T-helper 2 cell treated with Interferon-gamma antibody and Interleukin-4, amounts not matched to agents 100 ng/mL and 5 ng/mL, for 36 hours (primary cell): ENCODE results near the gene AQP2. TPM values are rescaled to one million over a fixed set of nuclear protein-coding genes. Genes with fewer than 3 reads are reported as not detected.
"Not testable (repeated sequence)": the region's sequence is repeated elsewhere in the genome, so short reads cannot be mapped to it uniquely, and the experiment has no call there.

Experiments used
- intact Hi-C: fragments of 100-400 bp; cut with micrococcal nuclease; formaldehyde crosslinking; loops from one replicate; pipeline ENCODE4 v1.15.1; 2023
- total RNA-seq: library from RNA; stranded (reverse); gene quantifications from 2 replicates; pipeline ENCODE4 v1.2.3, GENCODE V29; 2022

AQP2 gene
- total RNA-seq, 1 donor from 2014 or later: not detected

DNA sequence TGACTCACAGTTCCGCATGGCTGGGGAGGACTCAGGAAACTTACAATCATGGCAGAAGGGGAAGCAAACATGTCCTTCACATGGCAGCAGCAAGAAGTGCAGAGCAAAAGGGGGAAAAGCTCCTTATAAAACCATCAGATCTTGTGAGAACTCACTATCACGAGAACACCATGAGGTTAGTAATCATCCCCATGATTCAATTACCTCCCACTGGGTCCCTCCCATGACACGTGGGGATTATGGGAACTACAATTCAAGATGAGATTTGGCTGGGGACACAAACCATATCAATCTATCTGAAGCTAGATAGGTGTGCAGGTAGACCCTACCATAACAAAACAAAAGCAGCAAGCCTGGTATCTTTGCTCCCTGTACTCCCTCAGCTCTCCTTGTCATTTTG, 35.9 kb downstream of the AQP2 start:
- intact Hi-C loops: not testable (repeated sequence)

- intact Hi-C loops: no loop called here
Observed at GRCh38 chr12:49987625-49988303, 37.2 kb downstream of the AQP2 start.

GRCh38 chr12:49989400-49989799, 38.9 kb downstream of the AQP2 start:
- intact Hi-C loops: not testable (repeated sequence)

DNA sequence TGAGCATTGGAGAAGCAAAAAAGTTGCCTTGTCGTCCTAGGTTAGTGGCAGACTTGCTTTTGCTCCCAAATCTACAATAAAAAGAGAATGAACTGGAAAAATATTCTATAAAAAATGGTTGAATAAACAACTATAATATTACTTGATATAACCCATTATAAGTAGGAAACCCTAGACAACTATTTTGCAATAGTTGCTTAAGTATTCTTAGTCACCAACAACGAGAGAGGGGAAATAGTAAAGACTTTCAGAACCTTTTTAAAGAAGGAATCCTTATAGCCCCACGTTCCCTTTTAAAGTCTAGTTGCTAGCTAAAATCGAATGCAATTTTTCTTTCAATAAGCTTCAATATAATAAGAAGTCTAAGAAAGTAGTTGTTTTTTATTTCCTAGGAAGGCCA, 39.7 kb downstream of the AQP2 start:
- intact Hi-C loops: no loop called here

GRCh38 chr12:49998453-49998852, 47.9 kb downstream of the AQP2 start:
- intact Hi-C loops: no loop called here

DNA sequence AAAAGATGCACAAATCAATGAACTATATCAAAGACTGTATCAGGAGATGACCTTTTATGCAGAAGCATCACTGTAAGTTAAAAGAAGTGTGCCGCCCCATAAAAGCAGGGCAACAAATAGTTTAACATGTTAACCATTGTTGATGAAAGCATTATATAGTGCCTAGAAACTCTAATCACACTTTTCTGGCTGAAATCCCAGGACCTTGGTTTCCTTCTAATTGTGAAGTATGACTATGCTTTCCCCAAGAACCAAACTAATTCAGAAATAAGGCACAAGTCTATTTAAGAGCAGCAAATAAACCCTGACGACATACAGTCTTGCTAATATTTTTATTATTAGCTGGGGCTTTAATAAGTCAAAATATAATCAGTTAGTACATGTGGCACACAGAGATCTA, 53.1 kb downstream of the AQP2 start:
- intact Hi-C loops: no loop called here

DNA sequence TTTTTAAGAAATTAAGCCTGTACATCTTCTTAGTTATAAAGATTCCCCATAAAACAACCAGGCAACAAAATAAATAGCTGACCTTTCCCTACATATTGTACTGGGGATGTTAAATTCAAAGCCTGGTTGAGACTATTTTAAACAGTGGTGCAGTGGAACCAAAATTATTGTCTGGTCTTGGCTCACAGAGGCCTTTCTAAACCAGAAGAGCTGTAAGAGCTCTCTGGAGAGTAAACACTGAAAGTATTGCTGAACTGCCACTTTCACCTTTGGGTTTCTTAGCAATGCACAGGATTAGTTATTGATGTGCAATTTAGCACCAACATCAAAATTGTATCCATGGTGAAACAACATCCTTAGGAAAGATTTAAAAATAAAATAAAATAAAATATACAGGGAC, 54.2 kb downstream of the AQP2 start:
- intact Hi-C loops: no loop called here

DNA sequence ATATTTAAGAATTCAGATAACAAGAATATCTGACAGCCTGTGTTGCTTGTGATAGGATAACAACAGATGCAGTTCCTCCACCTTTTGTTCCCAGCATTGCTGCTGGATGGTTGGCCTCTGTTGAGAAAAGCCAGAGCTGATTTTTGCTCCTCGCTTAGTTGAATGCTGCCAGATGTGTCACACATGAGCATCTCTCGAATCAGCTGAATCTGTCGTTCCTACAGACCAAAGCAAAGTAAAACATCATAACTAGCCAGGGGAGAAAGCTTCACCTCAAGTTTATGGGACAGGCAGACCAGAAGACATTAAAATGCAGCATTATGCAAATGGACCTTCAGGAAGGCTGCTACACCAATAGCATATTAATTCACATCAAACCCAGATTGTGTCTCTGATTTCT, 54.6 kb downstream of the AQP2 start:
- intact Hi-C loops: no loop called here

DNA sequence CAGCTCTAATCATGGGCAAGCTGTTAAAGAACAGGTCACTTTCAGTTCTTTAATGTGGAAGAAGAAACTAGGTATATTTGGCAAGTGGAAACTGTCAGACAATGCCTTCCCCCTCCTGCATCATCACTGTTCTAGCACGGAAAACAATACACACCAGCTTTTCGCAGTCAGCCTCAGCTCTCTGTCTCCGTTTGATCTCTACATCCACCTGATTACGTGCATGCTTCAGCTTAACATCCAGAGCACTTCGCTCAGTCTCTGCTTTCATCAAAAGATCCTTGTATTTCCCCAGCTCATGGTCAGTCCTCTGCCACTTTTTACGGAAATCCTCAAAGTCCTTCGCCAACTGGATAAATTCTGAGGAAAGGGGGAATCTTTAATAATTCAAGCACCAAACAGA, 55.7 kb downstream of the AQP2 start:
- intact Hi-C loops: no loop called here

DNA sequence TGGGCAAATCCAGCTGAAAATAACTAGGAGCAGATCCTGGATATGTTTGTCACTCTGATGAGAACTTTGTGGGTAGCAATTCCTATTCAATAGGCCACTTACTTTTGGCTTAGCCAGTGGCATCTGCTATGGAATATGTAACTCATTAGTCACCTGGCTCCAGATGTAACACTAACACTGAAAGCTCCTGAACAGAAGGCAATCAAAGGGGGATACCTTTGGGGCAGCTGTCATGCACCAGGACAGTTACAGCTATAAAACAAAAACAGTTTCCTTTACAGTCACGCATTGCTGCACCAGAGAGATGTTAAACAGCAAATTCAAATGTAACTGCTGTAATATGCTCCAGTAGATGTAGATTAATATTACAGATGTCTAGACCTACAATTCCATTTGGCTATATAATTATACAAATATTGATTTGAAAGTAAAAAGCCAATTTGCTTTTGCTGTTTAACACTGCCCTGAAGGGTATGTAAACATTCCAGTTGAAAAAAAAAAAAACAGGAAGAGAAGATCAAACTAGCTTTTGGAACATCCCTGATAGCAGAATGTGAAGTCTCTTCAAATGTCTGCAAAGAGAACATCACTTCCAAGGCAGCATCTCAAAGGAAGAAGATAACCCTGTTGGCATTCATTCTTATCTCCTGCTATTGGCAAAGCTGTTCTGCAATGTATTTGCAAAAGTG, 56.4 kb downstream of the AQP2 start:
- intact Hi-C loops: no loop called here

Other genes starting within 250 kb of the AQP2 start
- gene FMNL3, start 243.3 kb upstream of the AQP2 start, total RNA-seq: 25.0 and 25.2 TPM in 2 replicates
- gene TMBIM6, start 209.2 kb upstream of the AQP2 start, total RNA-seq: 442 and 445 TPM in 2 replicates
- 2.3 and 2.4 TPM in 2 replicates for gene NCKAP5L, start 122.3 kb upstream of the AQP2 start, total RNA-seq
- 5.7 and 5.9 TPM in 2 replicates for gene BCDIN3D, start 107.6 kb upstream of the AQP2 start, total RNA-seq
- gene FAIM2, start 46.8 kb upstream of the AQP2 start, total RNA-seq: 0.18 and 0.27 TPM in 2 replicates
- not detected in 2 replicates for gene AQP5, start 11.1 kb downstream of the AQP2 start, total RNA-seq
- gene AQP6, start 22.2 kb downstream of the AQP2 start, total RNA-seq: not detected in 2 replicates
- 144 and 145 TPM in 2 replicates for gene RACGAP1, start 74.8 kb downstream of the AQP2 start, total RNA-seq
- gene ASIC1, start 106.9 kb downstream of the AQP2 start, total RNA-seq: 7.5 and 8.5 TPM in 2 replicates
- gene SMARCD1, start 134.6 kb downstream of the AQP2 start, total RNA-seq: 75.3 and 86.2 TPM in 2 replicates
- gene GPD1, start 153.3 kb downstream of the AQP2 start, total RNA-seq: 0.41 and 0.70 TPM in 2 replicates
- 41.1 and 41.4 TPM in 2 replicates for gene COX14, start 161.5 kb downstream of the AQP2 start, total RNA-seq
- gene CERS5, start 216.6 kb downstream of the AQP2 start, total RNA-seq: 67.9 and 69.0 TPM in 2 replicates